IMR-90 (cell line): ENCODE measurements around the gene DIPK1B.

Source experiments
- CEBPB ChIP-seq: IDR thresholded peaks from 2 replicates; pipeline ENCODE4 v1.6.1; 2012; ENCODE audit warnings: low read depth, low read length, improper control_type of control experiment
- CTCF ChIP-seq: conservative IDR thresholded peaks from 2 replicates; pipeline ENCODE4 v1.5.1; 2012; ENCODE audit warnings: mild to moderate bottlenecking, low read depth, low read length, improper control_type of control experiment
- FOS ChIP-seq: fragments of 150-350 bp; IDR thresholded peaks from 2 replicates; pipeline ENCODE4 v1.6.1; 2016; ENCODE audit warnings: low read depth, low read length
- MAFK ChIP-seq: IDR thresholded peaks from 2 replicates; pipeline ENCODE4 v1.6.1; 2012; ENCODE audit warnings: low read depth, low read length, improper control_type of control experiment
- MAZ ChIP-seq: IDR thresholded peaks from 2 replicates; pipeline ENCODE4 v1.6.1; 2012; ENCODE audit warnings: low read depth, mild to moderate bottlenecking, low read length, improper control_type of control experiment, moderate library complexity, borderline replicate concordance
- POLR2A ChIP-seq: IDR thresholded peaks from 2 replicates; pipeline ENCODE4 v1.6.1; 2012; ENCODE audit warnings: mild to moderate bottlenecking, low read depth, low read length
- RCOR1 ChIP-seq: IDR thresholded peaks from 2 replicates; pipeline ENCODE4 v1.6.1; 2012; ENCODE audit warnings: mild to moderate bottlenecking, low read length, improper control_type of control experiment; ENCODE audit not compliant: insufficient replicate concordance
- SMC3 ChIP-seq: fragments of 150-350 bp; IDR thresholded peaks from 2 replicates; pipeline ENCODE4 v1.6.1; 2016; ENCODE audit warnings: low read depth, mild to moderate bottlenecking, antibody characterized with exemption, low read length, moderate library complexity

- TF ChIP-seq CTCF (no peak), RCOR1 (no peak), SMC3 (no peak), POLR2A (no peak), CEBPB (no peak), MAZ (no peak), FOS (no peak), MAFK (no peak)
Measured at GRCh38 chr9:136690104-136690805, 22.1 kb upstream of the DIPK1B start.
